Kidney (tissue), 14 donors: ENCODE results near the gene ALOX15. TPM values are rescaled to one million over a fixed set of nuclear protein-coding genes. Genes with fewer than 3 reads are reported as not detected.

Experiments
- DNase-seq, 5 donors: peaks; one replicate each; pipeline ENCODE4 v3.0.0-alpha.2; 2013 to 2020
- FAIRE-seq: peaks from 2 replicates; lab custom pipeline; 2012; peaks lifted over from hg19 to GRCh38; lab: Jason Lieb, UNC
- H3K27ac ChIP-seq, 2 donors: one replicate each; pipeline ENCODE4 v1.7.0; 2013; ENCODE audit warnings: low read depth in 2 of 2, low read length in 2 of 2, inconsistent platforms in 1 of 2
- H3K27me3 ChIP-seq: one replicate; pipeline ENCODE4 v1.7.1; 2013; ENCODE audit warnings: low read length, inconsistent platforms; ENCODE audit not compliant: control insufficient read depth, insufficient read depth
- H3K36me3 ChIP-seq, 3 donors: one replicate each; pipeline versions ENCODE4 v1.7.0 to v1.7.1; 2013; ENCODE audit warnings: low read length in 3 of 3, control low read depth in 1 of 3, inconsistent platforms in 1 of 3; ENCODE audit not compliant: insufficient read depth in 3 of 3, control insufficient read depth in 2 of 3
- H3K4me1 ChIP-seq, 3 donors: one replicate each; pipeline versions ENCODE4 v1.7.0 to v1.7.1; 2013; ENCODE audit warnings: low read length in 3 of 3, inconsistent platforms in 1 of 3, low read depth in 1 of 3; ENCODE audit not compliant: control insufficient read depth in 2 of 3, insufficient read depth in 2 of 3
- H3K4me3 ChIP-seq, 3 donors: one replicate each; pipeline versions ENCODE4 v1.7.0 to v1.8.1; 2013; ENCODE audit warnings: low read length in 3 of 3, control low read depth in 1 of 3, inconsistent platforms in 1 of 3
- H3K9ac ChIP-seq, 3 donors: one replicate each; pipeline versions ENCODE4 v1.7.0 to v1.7.1; 2013; ENCODE audit warnings: low read length in 3 of 3, control low read depth in 1 of 3, inconsistent platforms in 1 of 3
- H3K9me3 ChIP-seq, 3 donors: one replicate each; pipeline versions ENCODE4 v1.7.0 to v1.7.1; 2013; ENCODE audit warnings: low read length in 3 of 3, control low read depth in 1 of 3, inconsistent platforms in 1 of 3; ENCODE audit not compliant: control insufficient read depth in 2 of 3, insufficient read depth in 1 of 3
- intact Hi-C: fragments of 100-400 bp; cut with DNase I; formaldehyde crosslinking; loops from one replicate; pipeline ENCODE4 v1.11.1; 2022
- polyA plus RNA-seq: library from polyadenylated mRNA; stranded (reverse); fragments of 350-450 nt; fragmentation: Illumina TruSeq; extraction: RNeasy Lipid Tissue Mini Kit (QIAGEN cat#74804); gene quantifications from one replicate; pipeline ENCODE4 v1.2.3, GENCODE V29; 2014; ENCODE audit warnings: low read depth, low replicate concordance; ENCODE audit not compliant: insufficient read depth
- total RNA-seq: library from RNA; stranded (reverse); fragmentation: NEBNext Ultra II Directional; extraction: Animal tissue kit (Norgen Biotek cat#: 25700); gene quantifications from one replicate; pipeline ENCODE4 v1.2.1, GENCODE V29; 2021
- TF ChIP-seq, protein P1 (sequence below): IDR thresholded peaks from 3 replicates; pipeline ENCODE4 v1.5.1; 2012; ENCODE audit warnings: mild to moderate bottlenecking, moderate library complexity, borderline replicate concordance; ENCODE audit not compliant: insufficient read depth; ENCODE audit errors: extremely low read depth
- donor health status: control.
- donor health status: control.
- donor health status: control.
- donor health status: control.
- donor health status: control.
- donor health status: DM: yes; HTN: yes; CAD: no.
- donor health status: Normal renal cell carcinoma (clear cell type).

The ALOX15 gene
- total and polyA plus RNA-seq, 2 donors from 2014 or later: not detected

DNA sequence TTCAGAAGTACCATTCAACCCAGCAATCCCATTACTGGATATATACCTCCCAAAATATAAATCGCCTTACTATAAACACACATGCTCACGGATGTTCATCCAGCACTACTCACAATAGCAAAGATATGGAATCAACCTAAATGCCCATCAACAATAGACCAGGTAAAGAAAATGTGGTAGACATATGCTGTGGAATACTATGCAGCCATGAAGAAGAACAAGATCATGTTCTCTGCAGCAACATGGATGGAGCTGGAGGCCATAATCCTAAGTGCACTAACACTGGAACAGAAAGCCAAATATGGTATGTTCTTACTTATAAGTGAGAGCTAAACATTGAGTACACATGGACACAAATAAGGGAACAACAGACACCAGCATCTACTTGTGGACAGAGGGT, 7.8 kb downstream of the ALOX15 start:
- TF ChIP-seq, protein P1, sequence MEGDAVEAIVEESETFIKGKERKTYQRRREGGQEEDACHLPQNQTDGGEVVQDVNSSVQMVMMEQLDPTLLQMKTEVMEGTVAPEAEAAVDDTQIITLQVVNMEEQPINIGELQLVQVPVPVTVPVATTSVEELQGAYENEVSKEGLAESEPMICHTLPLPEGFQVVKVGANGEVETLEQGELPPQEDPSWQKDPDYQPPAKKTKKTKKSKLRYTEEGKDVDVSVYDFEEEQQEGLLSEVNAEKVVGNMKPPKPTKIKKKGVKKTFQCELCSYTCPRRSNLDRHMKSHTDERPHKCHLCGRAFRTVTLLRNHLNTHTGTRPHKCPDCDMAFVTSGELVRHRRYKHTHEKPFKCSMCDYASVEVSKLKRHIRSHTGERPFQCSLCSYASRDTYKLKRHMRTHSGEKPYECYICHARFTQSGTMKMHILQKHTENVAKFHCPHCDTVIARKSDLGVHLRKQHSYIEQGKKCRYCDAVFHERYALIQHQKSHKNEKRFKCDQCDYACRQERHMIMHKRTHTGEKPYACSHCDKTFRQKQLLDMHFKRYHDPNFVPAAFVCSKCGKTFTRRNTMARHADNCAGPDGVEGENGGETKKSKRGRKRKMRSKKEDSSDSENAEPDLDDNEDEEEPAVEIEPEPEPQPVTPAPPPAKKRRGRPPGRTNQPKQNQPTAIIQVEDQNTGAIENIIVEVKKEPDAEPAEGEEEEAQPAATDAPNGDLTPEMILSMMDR: no peak
- Histone ChIP-seq H3K4me1 (no peaks in the 10 kb centered on the region), H3K4me3 (no peak overlapping the region), H3K9me3 (no peaks in the 10 kb centered on the region), H3K27me3 (peaks cover 6% of the 10 kb centered on the region), H3K9ac (no peak overlapping the region), H3K36me3 (no peaks in the 10 kb centered on the region), H3K27ac (no peak overlapping the region)
- no peak for FAIRE-seq
- DNase-seq: no peak
- intact Hi-C loops: no loop called here

DNA sequence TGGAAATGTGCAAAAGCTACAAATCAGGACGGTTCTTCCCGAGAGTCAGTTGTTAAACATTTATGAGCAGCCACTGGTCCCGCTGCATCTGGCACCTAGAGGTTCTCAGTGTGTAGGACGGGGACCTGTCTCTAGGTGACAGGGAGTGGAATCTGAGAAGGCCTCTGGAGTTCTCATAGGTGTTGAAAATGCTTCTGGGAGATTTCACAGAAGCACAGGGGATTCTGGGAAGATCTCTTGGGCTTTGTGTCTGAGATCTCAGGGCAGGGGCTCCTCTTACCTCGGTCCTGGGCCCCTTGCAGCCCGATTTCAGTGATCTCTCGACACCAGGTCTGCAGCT, 8.9 kb downstream of the ALOX15 start:
- Histone ChIP-seq H3K36me3 (no peaks in the 10 kb centered on the region), H3K4me1 (no peaks in the 10 kb centered on the region), H3K4me3 (no peak overlapping the region), H3K27ac (no peak overlapping the region), H3K9ac (no peak overlapping the region), H3K27me3 (peaks cover 6% of the 10 kb centered on the region), H3K9me3 (no peaks in the 10 kb centered on the region)
- DNase-seq (peak in 2 of 5 donors; percentile 36 to 42), FAIRE-seq (no peak)
- intact Hi-C loops: no loop called here
- TF ChIP-seq, protein P1: no peak

GRCh38 chr17:4631836-4632580, 9.5 kb downstream of the ALOX15 start:
- Histone ChIP-seq H3K27ac (no peak overlapping the region), H3K9me3 (no peaks in the 10 kb centered on the region), H3K27me3 (peaks cover 6% of the 10 kb centered on the region), H3K4me3 (no peak overlapping the region), H3K36me3 (no peaks in the 10 kb centered on the region), H3K4me1 (no peaks in the 10 kb centered on the region), H3K9ac (no peak overlapping the region)
- FAIRE-seq (no peak), DNase-seq (no peak)
- intact Hi-C loops: no loop called here
- TF ChIP-seq, protein P1: no peak
